Activated naive CD8-positive, alpha-beta T cell treated with anti-CD3 and anti-CD28 coated beads, Interleukin-2, amount 50 U/mL, for 16 hours (primary cell): ENCODE measurements around the gene TRIOBP.

Experiments
- DNase-seq: peaks from one replicate; pipeline ENCODE4 v3.0.0-alpha.2; 2020; ENCODE audit warnings: low read depth, low spot score

Gene TRIOBP

GRCh38 chr22:37726241-37726887 lies 29.5 kb downstream of the TRIOBP start:
- no peak for DNase-seq

GRCh38 chr22:37728620-37729019 lies 31.8 kb downstream of the TRIOBP start:
- no peak for DNase-seq

GRCh38 chr22:37731804-37732471 lies 35.1 kb downstream of the TRIOBP start:
- no peak for DNase-seq

GRCh38 chr22:37732699-37733607 lies 36.1 kb downstream of the TRIOBP start:
- no peak for DNase-seq

GRCh38 chr22:37733625-37734401 lies 37.0 kb downstream of the TRIOBP start:
- DNase-seq = no peak

GRCh38 chr22:37734402-37734700 lies 37.5 kb downstream of the TRIOBP start:
- no peak for DNase-seq

- DNase-seq = no peak
Measured at GRCh38 chr22:37734964-37735451, 38.2 kb downstream of the TRIOBP start.

- DNase-seq = no peak
Measured at GRCh38 chr22:37739035-37739434, 42.2 kb downstream of the TRIOBP start.

GRCh38 chr22:37739611-37740049 lies 42.8 kb downstream of the TRIOBP start:
- DNase-seq = no peak

GRCh38 chr22:37740455-37741311 lies 43.8 kb downstream of the TRIOBP start:
- DNase-seq = peak; percentile 11

- DNase-seq = no peak
Measured at GRCh38 chr22:37741312-37741795, 44.5 kb downstream of the TRIOBP start.

GRCh38 chr22:37742376-37743171 lies 45.7 kb downstream of the TRIOBP start:
- DNase-seq = no peak

GRCh38 chr22:37744589-37744988 lies 47.7 kb downstream of the TRIOBP start:
- no peak for DNase-seq

GRCh38 chr22:37745548-37746365 lies 48.9 kb downstream of the TRIOBP start:
- DNase-seq = peak; percentile 76

GRCh38 chr22:37746366-37747079 lies 49.7 kb downstream of the TRIOBP start:
- peak; percentile 4 for DNase-seq

GRCh38 chr22:37747080-37747714 lies 50.3 kb downstream of the TRIOBP start:
- DNase-seq = no peak

GRCh38 chr22:37747715-37748100 lies 50.9 kb downstream of the TRIOBP start:
- DNase-seq = no peak

GRCh38 chr22:37748659-37749058 lies 51.8 kb downstream of the TRIOBP start:
- DNase-seq = no peak
